NT2/D1 (cell line): ENCODE results near the gene GNA15.

Experiments used
- DNase-seq: peaks from one replicate; pipeline ENCODE4 v3.0.0-alpha.2; 2011; ENCODE audit warnings: low read depth, low spot score
- H3K27me3 ChIP-seq: 2 replicates; pipeline ENCODE4 v1.6.0; 2011; ENCODE audit warnings: mild to moderate bottlenecking; ENCODE audit not compliant: insufficient read length, insufficient read depth
- H3K36me3 ChIP-seq: 2 replicates; pipeline ENCODE4 v1.6.1; 2011; ENCODE audit warnings: mild to moderate bottlenecking, low read length, mixed read lengths; ENCODE audit not compliant: insufficient read depth, insufficient read length
- H3K4me1 ChIP-seq: 2 replicates; pipeline ENCODE4 v1.5.1; 2011; ENCODE audit not compliant: insufficient read depth, insufficient read length
- H3K4me3 ChIP-seq: 2 replicates; pipeline ENCODE4 v1.5.1; 2011; ENCODE audit warnings: low read depth; ENCODE audit not compliant: insufficient read length
- H3K9ac ChIP-seq: 2 replicates; pipeline ENCODE4 v1.6.0; 2011; ENCODE audit warnings: low read depth; ENCODE audit not compliant: insufficient read length
- H3K9me3 ChIP-seq: 2 replicates; pipeline ENCODE4 v1.5.1; 2011; ENCODE audit warnings: mild to moderate bottlenecking, low read length; ENCODE audit not compliant: insufficient read depth
- SUZ12 ChIP-seq: IDR thresholded peaks from 2 replicates; pipeline ENCODE4 v1.6.1; 2011; ENCODE audit not compliant: insufficient read length, insufficient read depth; ENCODE audit errors: extremely low read depth
- YY1 ChIP-seq: IDR thresholded peaks from 2 replicates; pipeline ENCODE4 v1.6.1; 2011; ENCODE audit not compliant: insufficient read length, insufficient read depth
- ZNF274 ChIP-seq: IDR thresholded peaks from 2 replicates; pipeline ENCODE4 v1.6.1; 2011; ENCODE audit warnings: mild to moderate bottlenecking, low read depth, low read length

GNA15 gene

DNA sequence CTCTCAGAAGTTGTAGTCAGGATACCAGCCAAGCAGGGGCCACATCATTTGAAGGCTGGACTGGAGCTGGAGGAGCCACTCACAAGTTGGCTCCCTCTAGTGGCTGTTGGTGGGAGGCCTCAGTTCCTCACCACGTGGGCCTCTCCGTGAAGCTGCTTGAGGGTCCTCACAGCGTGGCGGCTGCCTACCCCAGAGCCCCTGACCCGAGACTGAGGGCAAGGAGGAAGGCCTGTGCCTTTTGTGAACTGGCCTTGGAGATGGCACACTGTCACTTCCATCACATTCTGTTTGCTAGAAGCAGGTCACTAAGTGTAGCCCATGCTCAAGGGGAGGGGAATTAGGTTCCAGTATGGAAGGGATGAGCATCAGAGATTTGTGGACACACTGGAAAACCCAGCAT is 27.1 kb upstream of the GNA15 start:
- peaks cover 29% of the 10 kb centered on the region for H3K4me1 ChIP-seq
- peak overlapping the region; percentile 44 for H3K9ac ChIP-seq
- TF ChIP-seq YY1 (no peak), SUZ12 (no peak), ZNF274 (no peak)
- no peaks in the 10 kb centered on the region for H3K27me3 ChIP-seq
- peaks cover 29% of the 10 kb centered on the region for H3K36me3 ChIP-seq
- no peaks in the 10 kb centered on the region for H3K9me3 ChIP-seq
- no peak overlapping the region for H3K4me3 ChIP-seq
- DNase-seq = peak; percentile 60

DNA sequence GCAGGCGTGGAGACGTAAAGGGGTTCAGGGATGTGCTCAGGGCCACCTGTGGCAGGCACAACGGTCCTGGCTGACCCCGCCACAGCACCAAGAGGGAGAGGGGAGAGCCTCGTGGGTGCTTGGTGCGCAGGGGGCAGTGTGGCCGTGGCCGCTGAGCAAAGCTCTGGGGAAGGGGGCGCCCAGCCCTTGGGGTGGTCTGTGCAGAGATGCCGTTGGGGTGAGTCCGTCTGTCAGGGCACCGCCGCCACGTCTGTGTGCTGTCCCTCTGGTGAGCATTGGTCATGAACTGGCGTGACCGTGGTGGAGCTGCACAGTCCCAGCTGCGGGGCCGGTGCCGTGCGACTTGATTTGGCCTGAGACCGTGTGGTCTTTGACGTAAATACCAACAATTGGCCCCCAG is 26.3 kb upstream of the GNA15 start:
- H3K4me3 ChIP-seq = no peak overlapping the region
- H3K36me3 ChIP-seq = peaks cover 35% of the 10 kb centered on the region
- DNase-seq = no peak
- no peaks in the 10 kb centered on the region for H3K9me3 ChIP-seq
- no peak overlapping the region for H3K9ac ChIP-seq
- peaks cover 27% of the 10 kb centered on the region for H3K4me1 ChIP-seq
- TF ChIP-seq ZNF274 (no peak), SUZ12 (no peak), YY1 (no peak)
- no peaks in the 10 kb centered on the region for H3K27me3 ChIP-seq

GRCh38 chr19:3110126-3110825 is 25.6 kb upstream of the GNA15 start:
- Histone ChIP-seq H3K9ac (no peak overlapping the region), H3K36me3 (peaks cover 38% of the 10 kb centered on the region), H3K4me3 (no peak overlapping the region), H3K27me3 (no peaks in the 10 kb centered on the region), H3K9me3 (no peaks in the 10 kb centered on the region), H3K4me1 (peaks cover 26% of the 10 kb centered on the region)
- TF ChIP-seq YY1 (no peak), SUZ12 (no peak), ZNF274 (no peak)
- no peak for DNase-seq

DNA sequence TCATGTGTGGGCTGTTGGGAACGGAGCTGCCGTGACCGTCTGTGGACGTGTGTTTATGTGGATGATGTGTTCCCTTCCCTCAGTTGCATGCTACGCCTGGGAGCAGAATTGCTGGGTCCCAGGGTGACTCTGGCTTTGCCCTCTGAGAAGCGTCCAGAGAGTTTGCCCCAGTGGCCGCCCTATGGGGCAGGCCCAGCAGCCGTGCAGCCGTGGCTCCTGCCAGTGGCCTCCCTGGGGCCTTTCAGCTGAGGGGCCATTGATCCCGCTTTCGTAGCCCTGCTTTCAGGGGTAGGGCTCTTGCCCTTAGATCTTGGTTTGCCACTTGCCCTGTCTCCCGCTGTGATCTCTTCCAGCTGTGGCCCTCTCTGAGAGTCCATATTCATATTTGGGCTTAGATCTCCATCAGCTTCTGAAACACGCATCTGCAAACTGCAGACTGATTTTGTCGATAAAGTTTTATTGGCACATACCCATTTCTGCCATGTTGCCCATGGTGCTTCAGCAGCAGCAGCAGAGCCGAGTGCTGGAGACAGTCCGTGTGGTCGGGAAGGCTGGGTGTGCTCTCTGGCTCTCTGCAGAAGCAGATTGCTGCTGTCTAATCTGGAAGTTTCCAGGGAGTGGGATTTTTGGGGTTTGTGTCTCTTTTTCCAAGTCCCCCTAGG is 24.1 kb upstream of the GNA15 start:
- Histone ChIP-seq H3K4me1 (peaks cover 26% of the 10 kb centered on the region), H3K9ac (no peak overlapping the region), H3K36me3 (peaks cover 35% of the 10 kb centered on the region), H3K27me3 (no peaks in the 10 kb centered on the region), H3K4me3 (no peak overlapping the region), H3K9me3 (no peaks in the 10 kb centered on the region)
- TF ChIP-seq YY1 (no peak), ZNF274 (no peak), SUZ12 (no peak)
- DNase-seq = no peak

GRCh38 chr19:3112375-3113099 is 23.3 kb upstream of the GNA15 start:
- peaks cover 23% of the 10 kb centered on the region for H3K4me1 ChIP-seq
- H3K27me3 ChIP-seq = no peaks in the 10 kb centered on the region
- peaks cover 38% of the 10 kb centered on the region for H3K36me3 ChIP-seq
- TF ChIP-seq ZNF274 (no peak), SUZ12 (no peak), YY1 (no peak)
- DNase-seq = no peak
- no peak overlapping the region for H3K4me3 ChIP-seq
- no peaks in the 10 kb centered on the region for H3K9me3 ChIP-seq
- peak overlapping the region; percentile 21 for H3K9ac ChIP-seq

GRCh38 chr19:3113100-3114017 is 22.5 kb upstream of the GNA15 start:
- no peaks in the 10 kb centered on the region for H3K9me3 ChIP-seq
- H3K27me3 ChIP-seq = no peaks in the 10 kb centered on the region
- H3K9ac ChIP-seq = peak overlapping the region; percentile 21
- peaks cover 45% of the 10 kb centered on the region for H3K36me3 ChIP-seq
- no peak for DNase-seq
- no peak overlapping the region for H3K4me3 ChIP-seq
- TF ChIP-seq YY1 = no peak
- no peak for TF ChIP-seq SUZ12
- TF ChIP-seq ZNF274 = no peak
- H3K4me1 ChIP-seq = peaks cover 17% of the 10 kb centered on the region
